ENCODE measurements around the gene USF1.
"Not testable (repeated sequence)": the region's sequence is repeated elsewhere in the genome, so short reads cannot be mapped to it uniquely, and the experiment has no call there.

Gene USF1

GRCh38 chr1:161019111-161019660 is 26.6 kb downstream of the USF1 start:
- not testable (repeated sequence) for DNase-seq (ENCODE audit: low read depth)

GRCh38 chr1:161018631-161018930 is 27.2 kb downstream of the USF1 start:
- DNase-seq (ENCODE audit: low read depth), result no peak

DNA sequence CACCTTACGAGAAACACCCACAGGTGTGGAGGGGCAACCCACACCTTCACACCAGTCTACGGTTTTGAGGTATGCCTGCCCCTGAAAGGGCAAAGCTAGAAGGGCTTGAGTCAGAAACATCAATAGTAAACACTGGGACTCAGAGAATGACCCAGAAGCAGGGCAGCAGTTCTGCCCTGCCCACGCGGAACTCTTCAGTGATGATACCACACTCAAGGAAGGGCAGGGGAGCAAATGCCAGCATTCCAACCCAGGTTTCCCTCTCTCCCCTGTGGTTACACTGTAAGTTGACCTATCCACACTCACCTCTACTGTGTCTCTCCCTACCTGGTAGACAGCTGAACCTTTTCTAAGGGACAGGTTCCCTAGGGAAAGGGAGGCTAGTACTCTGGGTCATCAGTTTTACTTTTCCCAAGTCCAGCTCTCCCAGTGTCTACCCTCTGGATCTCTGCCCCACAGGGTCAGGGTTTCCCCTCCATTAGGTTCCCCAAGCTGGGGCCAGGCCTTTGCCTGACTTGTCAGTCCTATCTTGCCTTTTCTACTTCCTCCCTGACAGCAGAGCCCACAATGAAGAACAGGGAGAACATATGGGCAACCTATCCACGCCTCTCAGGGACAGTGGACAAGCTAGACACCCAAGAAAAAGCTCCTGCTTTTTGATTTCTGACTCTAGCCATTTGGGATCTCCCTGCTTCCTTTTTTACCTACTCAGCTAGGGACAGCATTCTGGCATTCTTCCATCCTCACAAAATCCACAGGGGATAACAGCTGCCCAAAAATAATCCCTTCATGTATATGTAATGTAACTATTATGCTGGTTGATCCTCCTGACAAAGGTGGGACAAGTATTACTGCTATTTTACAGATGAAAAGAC is 27.8 kb downstream of the USF1 start:
- no peak for DNase-seq (ENCODE audit: low read depth)

GRCh38 chr1:161017181-161017580 is 28.6 kb downstream of the USF1 start:
- not testable (repeated sequence) for DNase-seq (ENCODE audit: low read depth)

DNA sequence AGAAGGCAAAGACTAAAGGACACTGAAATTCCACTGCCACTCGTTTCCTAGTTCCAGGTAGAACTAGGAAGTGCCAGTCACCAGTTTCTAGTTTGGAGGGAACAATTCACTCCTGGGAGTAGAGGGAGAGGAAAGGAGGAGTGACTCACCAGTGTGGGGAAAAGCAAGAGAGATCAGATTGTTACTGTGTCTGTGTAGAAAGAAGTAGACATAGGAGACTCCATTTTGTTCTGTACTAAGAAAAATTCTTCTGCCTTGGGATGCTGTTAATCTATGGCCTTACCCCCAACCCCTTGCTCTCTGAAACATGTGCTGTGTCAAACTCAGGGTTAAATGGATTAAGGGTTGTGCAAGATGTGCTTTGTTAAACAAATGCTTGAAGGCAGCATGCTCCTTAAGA is 29.1 kb downstream of the USF1 start:
- not testable (repeated sequence) for DNase-seq (ENCODE audit: low read depth)

- peak; percentile 51 for DNase-seq (ENCODE audit: low read depth)
These were observed 32.1 kb downstream of the USF1 start for GRCh38 chr1:161013488-161014230.

DNA sequence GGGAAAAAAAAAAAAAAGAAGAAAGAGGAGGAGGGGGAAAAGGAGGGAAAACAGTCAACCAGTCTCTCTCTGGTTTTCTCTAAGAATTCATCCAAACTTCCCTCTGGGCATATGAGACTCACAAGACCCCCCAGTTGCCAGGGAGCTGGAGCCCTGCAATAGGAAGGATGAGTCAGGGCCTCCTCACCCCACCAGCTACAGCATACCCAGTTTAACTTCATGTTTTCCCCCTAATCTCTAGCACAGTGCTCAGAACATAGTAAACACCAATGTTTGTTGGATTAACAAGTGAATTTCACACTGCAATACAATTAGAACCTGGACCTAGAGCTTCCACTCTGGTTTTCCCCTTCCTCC is 32.7 kb downstream of the USF1 start:
- DNase-seq (ENCODE audit: low read depth), result no peak

GRCh38 chr1:161012420-161012819 is 33.4 kb downstream of the USF1 start:
- no peak for DNase-seq (ENCODE audit: low read depth)

- no peak for DNase-seq (ENCODE audit: low read depth)
These were observed 36.1 kb downstream of the USF1 start for GRCh38 chr1:161009602-161010211.

DNA sequence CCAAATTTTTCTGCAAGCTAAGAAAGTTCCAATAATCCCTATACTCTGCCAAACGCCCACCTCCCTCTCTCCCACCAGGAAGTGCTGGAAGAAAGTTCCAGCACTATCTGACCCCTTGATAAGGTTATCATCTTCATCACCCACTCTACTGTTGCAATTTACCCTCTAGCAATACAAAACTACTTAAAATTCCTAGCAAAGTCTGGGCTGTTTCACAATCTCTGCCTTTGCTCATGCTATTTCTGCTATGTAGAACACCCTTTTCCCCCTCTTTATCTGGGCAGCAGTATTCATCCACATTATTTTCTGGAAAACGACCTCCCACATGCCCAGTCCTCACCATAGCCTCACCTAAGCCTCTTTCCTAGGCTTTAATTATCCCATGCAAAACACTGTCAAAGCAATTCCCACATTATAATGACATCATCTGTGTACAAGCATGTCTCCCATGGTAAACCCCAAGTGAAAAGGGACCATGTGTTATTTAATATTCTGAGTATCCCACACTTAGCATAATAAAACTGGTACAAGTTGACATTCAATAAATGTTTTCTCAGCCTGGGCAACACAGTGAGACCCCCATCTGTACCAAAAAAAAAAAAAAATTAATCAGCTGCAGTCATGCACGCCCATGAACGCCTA is 36.8 kb downstream of the USF1 start:
- no peak for DNase-seq (ENCODE audit: low read depth)

DNA sequence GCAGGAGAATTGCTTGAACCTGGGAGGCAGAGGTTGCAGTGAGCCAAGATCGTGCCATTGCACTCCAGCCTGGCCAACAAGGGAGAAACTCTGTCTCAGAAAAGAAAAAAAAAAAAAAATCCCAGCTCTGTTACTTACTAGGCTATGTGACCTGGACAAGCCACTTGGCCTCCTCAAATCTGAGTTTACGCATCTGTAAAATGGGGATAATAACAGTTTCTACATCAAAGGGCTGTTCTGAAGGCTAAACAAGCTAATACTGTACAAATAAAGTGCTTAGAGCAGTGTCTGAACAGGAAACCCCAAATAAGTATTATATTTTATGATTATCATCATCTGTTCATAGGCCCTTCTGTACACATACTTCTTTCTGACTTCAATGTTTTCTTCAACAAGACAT is 38.4 kb downstream of the USF1 start:
- DNase-seq (ENCODE audit: low read depth), result no peak

- no peak for DNase-seq (ENCODE audit: low read depth)
These were observed 39.2 kb downstream of the USF1 start for GRCh38 chr1:161006563-161006962.

DNA sequence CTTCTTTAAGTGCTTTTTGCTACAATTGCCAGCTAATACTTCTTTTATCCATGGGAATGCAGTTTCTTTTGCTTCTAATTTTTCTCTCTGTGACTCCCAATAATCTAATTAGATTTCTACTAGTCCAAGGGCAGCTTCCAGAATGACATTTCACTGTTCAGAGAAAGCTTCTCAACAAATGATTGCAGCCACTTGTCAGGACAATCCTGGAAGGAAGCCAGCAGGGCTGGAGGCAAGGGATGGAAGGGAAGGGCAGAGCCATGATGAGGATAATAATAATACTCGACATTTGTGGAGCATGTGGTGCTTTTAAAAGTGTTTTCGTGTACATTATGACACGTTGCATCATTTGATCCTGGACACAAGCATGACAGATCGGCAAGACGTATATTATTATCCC is 44.3 kb downstream of the USF1 start:
- no peak for DNase-seq (ENCODE audit: low read depth)

GRCh38 chr1:161000736-161001480 is 44.9 kb downstream of the USF1 start:
- DNase-seq (ENCODE audit: low read depth), result no peak

DNA sequence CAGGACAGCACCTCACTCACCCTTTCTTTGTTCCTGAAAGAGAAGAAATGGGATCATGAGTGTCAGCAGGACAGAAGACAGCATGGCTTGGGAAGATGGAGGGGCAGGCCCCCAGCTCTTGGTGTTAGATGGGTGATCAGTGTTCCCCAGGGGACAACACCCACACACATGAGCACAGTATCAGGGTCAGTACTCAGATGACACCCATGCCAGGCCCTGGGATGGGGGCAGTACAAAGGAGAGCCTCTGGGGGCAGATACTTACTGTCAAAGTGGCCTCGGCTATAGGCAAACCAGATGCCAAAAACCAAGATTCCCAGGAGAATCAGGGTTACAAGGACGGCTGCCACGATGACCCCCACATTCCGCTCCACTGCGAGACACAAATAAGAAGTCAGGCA is 46.4 kb downstream of the USF1 start:
- DNase-seq (ENCODE audit: low read depth), result no peak

DNA sequence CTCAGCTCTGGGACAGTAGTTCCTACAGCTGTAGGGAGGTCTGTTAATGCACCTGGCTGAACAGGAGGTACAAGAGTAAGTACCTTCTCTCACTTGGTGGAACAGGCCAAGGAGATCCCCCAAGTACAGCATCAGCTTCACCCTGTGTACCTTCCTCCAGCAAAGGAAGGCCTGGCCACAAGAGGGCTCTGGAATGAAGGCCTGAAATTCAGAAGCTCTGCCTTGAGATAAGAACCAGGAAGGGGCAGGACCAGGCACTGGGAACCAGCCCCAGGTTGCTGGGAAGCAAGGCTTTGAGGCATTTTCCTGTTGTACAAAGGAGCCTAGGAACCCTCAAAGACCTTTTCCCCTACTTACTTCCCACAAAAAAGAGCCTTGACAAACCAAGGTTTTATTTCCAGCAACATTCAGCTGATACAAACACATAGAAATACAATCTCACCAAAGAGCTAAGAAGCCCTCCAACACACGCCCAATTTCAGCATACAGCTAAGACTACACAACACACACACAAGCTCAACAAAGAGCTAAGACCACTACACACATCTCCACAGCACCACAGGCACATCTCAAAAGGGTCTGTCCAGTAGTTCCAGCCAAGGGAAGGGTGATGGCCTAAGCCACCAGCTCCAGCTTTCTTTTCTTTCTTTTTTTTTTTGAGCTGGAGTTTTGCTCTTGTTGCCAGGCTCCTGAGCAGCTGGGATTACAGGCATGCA is 48.3 kb downstream of the USF1 start:
- peak; percentile 10 for DNase-seq (ENCODE audit: low read depth)

- no peak for DNase-seq (ENCODE audit: low read depth)
These were observed 49.6 kb downstream of the USF1 start for GRCh38 chr1:160996178-160996577.

- no peak for DNase-seq (ENCODE audit: low read depth)
These were observed 52.1 kb downstream of the USF1 start for GRCh38 chr1:160993544-160994193.

DNA sequence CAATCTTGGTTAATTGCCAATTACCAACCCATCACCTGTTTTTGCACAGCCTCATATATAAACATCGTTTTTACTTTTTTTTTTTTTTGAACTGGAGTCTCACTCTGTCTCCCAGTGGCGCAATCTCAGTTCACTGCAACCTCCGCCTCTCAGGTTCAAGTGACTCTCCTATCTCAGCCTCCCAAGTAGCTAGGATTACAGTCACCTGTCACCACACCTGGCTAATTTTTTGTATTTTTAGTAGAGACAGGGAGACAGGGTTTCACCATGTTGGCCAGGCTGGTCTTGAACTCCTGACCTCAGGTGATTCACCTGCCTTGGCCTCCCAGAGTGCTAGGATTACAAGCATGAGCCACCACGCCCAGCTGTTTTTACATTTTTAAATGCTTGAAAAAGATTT is 53.7 kb downstream of the USF1 start:
- DNase-seq (ENCODE audit: low read depth), result not testable (repeated sequence)

All from stimulated activated CD8-positive, alpha-beta memory T cell treated with anti-CD3 and anti-CD28 coated beads, Interleukin-12 subunit alpha, Interleukin-12 subunit beta, amount 100 ng/mL, for 4 hours (primary cell).